VCaP (cell line): ENCODE results near the gene ZMAT2.
"Not testable (repeated sequence)": the region's sequence is repeated elsewhere in the genome, so short reads cannot be mapped to it uniquely, and the experiment has no call there.

Experiments
- H3K27ac ChIP-seq: fragments of 450-650 bp; 2 replicates; pipeline ENCODE4 v1.5.1; 2017
- CTCF ChIP-seq: fragments of 450-650 bp; conservative IDR thresholded peaks from 2 replicates; pipeline ENCODE4 v1.5.1; 2017; ENCODE audit warnings: mild to moderate bottlenecking, moderate library complexity

Gene ZMAT2

DNA sequence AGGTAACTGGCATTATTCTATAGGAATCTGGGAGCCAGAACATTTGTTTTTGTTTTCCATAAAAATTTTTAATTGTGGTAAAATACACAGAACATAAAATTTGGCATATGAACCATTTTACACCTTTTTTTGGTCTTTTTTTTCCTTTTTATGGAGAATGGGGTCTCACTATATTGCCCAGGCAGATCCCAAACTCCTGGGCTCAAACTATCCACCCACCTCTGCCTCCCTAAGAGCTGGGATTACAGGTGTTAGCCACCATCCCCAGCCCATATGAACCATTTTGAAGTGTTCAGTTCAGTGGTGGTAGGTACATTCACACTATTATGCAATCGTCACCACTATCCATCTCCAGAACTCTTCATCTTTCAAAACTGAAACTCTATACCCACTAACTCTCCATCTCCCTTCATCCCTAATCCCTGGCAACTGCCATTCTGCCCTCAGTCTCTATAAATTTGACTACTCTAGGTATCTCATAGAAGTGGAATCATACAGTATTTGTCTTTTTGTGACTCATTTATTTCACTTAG is 13.4 kb downstream of the ZMAT2 start:
- no peak overlapping the region for H3K27ac ChIP-seq
- no peak for TF ChIP-seq CTCF

- H3K27ac ChIP-seq, result not testable (repeated sequence)
These were observed 16.0 kb downstream of the ZMAT2 start for GRCh38 chr5:140716238-140716637.

DNA sequence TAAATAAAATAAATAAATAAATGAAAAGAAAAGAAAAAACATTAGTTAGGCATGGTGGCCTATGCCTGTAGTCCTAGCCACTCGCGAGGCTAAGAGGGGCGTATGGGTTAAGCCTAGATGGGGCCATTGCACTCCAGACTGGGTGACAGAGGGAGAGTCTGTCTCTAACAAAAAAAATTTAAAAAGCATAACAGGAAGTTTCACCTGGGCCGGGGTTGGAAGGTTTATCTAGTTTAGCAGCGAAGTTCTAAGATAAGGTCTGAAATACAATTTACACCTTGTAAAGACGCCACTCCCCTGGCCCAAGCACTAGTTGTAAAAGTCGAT is 18.0 kb downstream of the ZMAT2 start:
- H3K27ac ChIP-seq, result peak overlapping the region; percentile 40
- no peak for TF ChIP-seq CTCF

GRCh38 chr5:140720738-140721137 is 20.5 kb downstream of the ZMAT2 start:
- H3K27ac ChIP-seq, result not testable (repeated sequence)

DNA sequence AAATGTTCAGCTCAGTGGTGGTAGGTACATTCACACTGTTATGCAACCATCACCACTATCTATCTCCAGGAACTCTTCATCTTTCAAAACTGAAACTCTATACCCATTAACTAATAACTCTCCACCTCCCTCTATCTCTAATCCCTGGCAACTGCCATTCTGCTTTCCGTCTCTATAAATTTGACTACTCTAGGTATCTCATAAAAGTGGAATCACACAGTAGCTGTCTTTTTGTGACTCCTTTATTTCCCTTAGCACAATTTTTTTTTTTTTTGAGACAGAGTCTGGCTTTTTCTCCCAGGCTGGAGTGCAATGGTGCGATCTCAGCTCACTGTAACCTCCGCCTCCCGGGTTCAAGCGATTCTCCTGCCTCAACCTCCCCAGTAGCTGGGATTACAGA is 21.1 kb downstream of the ZMAT2 start:
- not testable (repeated sequence) for H3K27ac ChIP-seq

DNA sequence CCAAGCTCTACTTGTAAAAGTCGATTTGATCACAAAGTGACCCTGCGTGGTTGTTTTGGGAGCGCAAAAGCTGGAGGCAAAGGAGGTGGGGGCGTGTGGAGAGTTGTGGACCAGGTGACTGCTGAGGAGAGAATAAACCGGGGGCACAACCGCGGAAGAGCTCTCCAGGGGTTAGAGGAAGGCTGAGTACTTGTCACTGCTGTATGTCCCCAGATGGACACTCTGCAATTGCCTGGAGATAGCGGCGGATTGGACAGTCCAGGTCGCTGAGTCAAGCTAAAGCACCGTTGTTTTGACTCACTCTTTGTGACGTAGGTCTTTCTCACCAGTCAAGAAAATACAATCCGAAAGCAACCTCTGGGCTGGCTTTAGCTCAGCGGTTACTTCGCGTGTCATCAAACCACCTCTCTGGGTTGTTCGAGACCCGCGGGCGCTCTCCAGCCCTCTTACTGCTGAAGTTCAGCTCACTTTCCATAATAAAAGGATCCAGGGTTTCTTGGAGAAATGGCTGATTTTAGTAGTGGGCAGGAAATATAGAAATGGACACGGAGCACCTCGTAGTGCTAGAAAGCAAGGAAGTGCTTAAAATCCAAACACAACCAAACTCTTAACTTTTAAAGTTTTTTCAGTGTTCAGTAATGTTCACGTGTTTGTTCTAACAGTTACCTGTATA is 25.7 kb downstream of the ZMAT2 start:
- no peak overlapping the region for H3K27ac ChIP-seq
- no peak for TF ChIP-seq CTCF

DNA sequence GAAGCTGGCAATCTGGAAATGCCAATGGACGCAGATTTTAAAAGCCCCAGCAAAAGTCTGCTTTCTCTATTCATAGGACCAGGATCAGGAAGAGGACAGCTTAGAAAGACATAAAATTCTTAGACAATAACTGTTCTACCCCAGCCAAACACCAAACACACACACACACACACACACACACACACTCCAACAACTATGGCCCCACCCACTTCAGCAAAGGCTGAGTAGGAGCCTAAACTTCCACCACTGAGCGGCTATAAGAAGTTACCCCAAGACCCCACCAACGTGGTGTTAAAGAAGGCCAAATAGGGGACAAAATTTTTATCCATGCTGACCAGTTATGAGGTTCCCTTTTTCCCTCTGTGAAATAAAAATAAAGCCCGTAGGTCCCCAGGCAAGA is 32.9 kb downstream of the ZMAT2 start:
- TF ChIP-seq CTCF, result no peak
- H3K27ac ChIP-seq, result no peak overlapping the region

DNA sequence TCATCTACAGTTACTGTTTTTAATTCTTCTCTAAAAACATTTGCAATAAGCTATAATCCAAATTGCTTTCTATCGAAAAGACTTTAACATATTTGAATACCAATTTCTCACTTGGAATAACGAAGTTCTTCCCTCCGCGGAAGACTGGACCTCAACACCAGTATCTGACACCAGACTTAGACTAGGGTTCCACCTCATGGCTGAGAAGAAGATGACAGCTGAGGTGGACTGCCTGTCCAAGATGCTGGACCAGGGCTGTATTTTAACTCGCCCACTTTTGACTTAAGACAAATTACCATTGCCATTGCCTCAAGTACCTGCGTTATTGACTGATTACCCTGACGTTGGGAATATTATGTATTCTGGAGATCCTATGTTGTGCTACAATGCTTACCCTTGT is 34.1 kb downstream of the ZMAT2 start:
- no peak overlapping the region for H3K27ac ChIP-seq

GRCh38 chr5:140737486-140737885 is 37.2 kb downstream of the ZMAT2 start:
- H3K27ac ChIP-seq, result no peak overlapping the region
- no peak for TF ChIP-seq CTCF

More for the DNA sequence above, 34.1 kb downstream of the ZMAT2 start:
- peak; percentile 61 for TF ChIP-seq CTCF
